Activated CD8-positive, alpha-beta T cell treated with anti-CD3 and anti-CD28 coated beads for 36 hours (primary cell): Measurements from ENCODE around the gene HPGD. TPM values are rescaled to one million over a fixed set of nuclear protein-coding genes. Genes with fewer than 3 reads are reported as not detected.

Source experiments
- ATAC-seq: fragments of 200-7000 bp; cut with Tn5 transposase; one replicate; pipeline ENCODE4 v1.10.0; 2021; ENCODE audit warnings: mild to moderate bottlenecking, moderate library complexity
- CTCF ChIA-PET: fragments of 350-600 bp; sonication (Branson Sonifier 250); formaldehyde crosslinking; loops from one replicate; lab custom pipeline; 2021; ENCODE audit warnings: antibody characterized with exemption; lab: Charles Lee
- POLR2A ChIA-PET: fragments of 350-600 bp; sonication (Branson Sonifier 250); formaldehyde crosslinking; loops from one replicate; lab custom pipeline; 2021; ENCODE audit warnings: antibody characterized with exemption; lab: Charles Lee
- DNase-seq: peaks from one replicate; pipeline ENCODE4 v3.0.0-alpha.2; 2020
- H3K27ac Mint-ChIP-seq: one replicate; pipeline ENCODE4 v1.8.0; 2021; ENCODE audit warnings: mild to moderate bottlenecking, mixed read lengths
- H3K27me3 Mint-ChIP-seq: one replicate; pipeline ENCODE4 v1.8.0; 2021; ENCODE audit warnings: mixed read lengths
- H3K36me3 Mint-ChIP-seq: one replicate; pipeline ENCODE4 v1.8.0; 2021; ENCODE audit warnings: low read depth, mixed read lengths
- H3K4me1 Mint-ChIP-seq: one replicate; pipeline ENCODE4 v1.8.0; 2021; ENCODE audit warnings: low read depth, mixed read lengths
- H3K4me3 Mint-ChIP-seq: one replicate; pipeline ENCODE4 v1.8.0; 2021; ENCODE audit warnings: mild to moderate bottlenecking, moderate library complexity, mixed read lengths
- H3K9me3 Mint-ChIP-seq: one replicate; pipeline ENCODE4 v1.8.0; 2021; ENCODE audit warnings: mixed read lengths
- intact Hi-C: fragments of 100-400 bp; cut with micrococcal nuclease; formaldehyde crosslinking; loops from one replicate; pipeline ENCODE4 v1.10.0; 2022
- total RNA-seq, 2 experiments: library from RNA; stranded (reverse); gene quantifications; one replicate each; pipeline ENCODE4 v1.2.3, GENCODE V29; 2021
- TF ChIP-seq, protein P1 (sequence below): fragments of 200-600 bp; IDR thresholded peaks from one replicate; pipeline ENCODE4 v1.8.0; 2022; ENCODE audit warnings: antibody characterized with exemption, mild to moderate bottlenecking

HPGD gene
- total RNA-seq, 2 experiments from 2014 or later: 4.7 to 5.5 TPM

DNA sequence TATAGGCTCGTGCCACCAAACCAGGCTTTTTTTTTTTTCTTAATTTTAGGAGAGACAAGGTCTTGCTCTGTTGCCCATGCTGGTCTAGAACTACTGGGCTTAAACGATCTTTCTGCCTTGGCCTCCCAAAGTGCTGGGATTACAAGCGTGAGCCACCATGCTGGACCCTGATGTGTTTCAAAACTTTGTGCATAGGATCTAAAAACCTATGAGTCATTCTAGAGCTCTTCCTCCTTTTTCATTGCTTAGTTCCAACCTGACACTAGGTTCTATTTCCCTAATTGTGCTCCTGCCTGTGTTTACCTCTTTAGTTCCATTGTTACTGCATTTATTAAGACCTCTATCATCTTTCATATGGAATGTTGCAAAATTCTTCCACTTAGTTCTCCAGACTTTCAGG is 57.3 kb downstream of the HPGD start:
- Mint-ChIP-seq H3K36me3 (no peaks in the 10 kb centered on the region), H3K27ac (no peak overlapping the region), H3K27me3 (no peaks in the 10 kb centered on the region), H3K4me3 (no peak overlapping the region), H3K9me3 (peaks cover 5% of the 10 kb centered on the region), H3K4me1 (no peaks in the 10 kb centered on the region)
- ChIA-PET CTCF (no interaction called here), POLR2A (no interaction called here)
- DNase-seq (no peak), ATAC-seq (no peak)
- intact Hi-C loops: no loop called here
- TF ChIP-seq, protein P1, sequence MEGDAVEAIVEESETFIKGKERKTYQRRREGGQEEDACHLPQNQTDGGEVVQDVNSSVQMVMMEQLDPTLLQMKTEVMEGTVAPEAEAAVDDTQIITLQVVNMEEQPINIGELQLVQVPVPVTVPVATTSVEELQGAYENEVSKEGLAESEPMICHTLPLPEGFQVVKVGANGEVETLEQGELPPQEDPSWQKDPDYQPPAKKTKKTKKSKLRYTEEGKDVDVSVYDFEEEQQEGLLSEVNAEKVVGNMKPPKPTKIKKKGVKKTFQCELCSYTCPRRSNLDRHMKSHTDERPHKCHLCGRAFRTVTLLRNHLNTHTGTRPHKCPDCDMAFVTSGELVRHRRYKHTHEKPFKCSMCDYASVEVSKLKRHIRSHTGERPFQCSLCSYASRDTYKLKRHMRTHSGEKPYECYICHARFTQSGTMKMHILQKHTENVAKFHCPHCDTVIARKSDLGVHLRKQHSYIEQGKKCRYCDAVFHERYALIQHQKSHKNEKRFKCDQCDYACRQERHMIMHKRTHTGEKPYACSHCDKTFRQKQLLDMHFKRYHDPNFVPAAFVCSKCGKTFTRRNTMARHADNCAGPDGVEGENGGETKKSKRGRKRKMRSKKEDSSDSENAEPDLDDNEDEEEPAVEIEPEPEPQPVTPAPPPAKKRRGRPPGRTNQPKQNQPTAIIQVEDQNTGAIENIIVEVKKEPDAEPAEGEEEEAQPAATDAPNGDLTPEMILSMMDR: no peak

DNA sequence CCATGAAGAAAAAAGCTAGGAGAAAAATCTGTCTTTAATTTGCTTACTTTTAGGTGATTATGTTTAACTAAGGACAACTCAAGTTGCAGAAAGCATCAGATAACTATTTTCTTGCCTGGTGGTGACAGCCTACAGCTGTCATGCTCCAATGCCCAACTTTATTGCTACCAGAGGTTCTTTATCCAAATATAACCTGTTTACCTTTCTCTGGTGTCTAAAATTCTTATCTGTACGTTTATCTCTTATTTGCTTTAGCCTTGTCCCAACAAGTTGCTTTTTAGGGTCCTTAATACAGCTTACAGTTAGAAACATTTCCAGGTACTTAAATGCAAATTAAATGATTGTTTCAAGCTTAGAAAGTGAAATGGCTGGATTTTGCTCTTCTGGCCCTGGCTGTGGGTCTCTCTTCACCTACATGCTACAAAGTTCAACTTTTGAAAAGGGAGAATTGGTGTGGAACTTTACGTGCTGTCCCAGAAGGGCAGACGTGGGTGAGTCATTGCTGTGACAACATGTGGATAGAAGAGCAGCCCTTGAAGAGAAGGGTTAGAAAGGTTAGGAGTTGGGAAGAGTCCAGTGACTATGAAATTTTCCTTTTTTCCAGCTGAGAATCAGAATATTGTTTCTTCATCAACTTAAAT is 60.7 kb downstream of the HPGD start:
- intact Hi-C loops: no loop called here
- Mint-ChIP-seq H3K27me3 (no peaks in the 10 kb centered on the region), H3K36me3 (no peaks in the 10 kb centered on the region), H3K27ac (no peak overlapping the region), H3K9me3 (peaks cover 5% of the 10 kb centered on the region), H3K4me3 (no peak overlapping the region), H3K4me1 (no peaks in the 10 kb centered on the region)
- TF ChIP-seq, protein P1: no peak
- ATAC-seq (no peak), DNase-seq (no peak)
- CTCF ChIA-PET: interaction anchor here (1.3 kb wide), 1 partner anchor 74 kb away, joined by 3 read pairs; no protein-coding TSS in a partner anchor
- POLR2A ChIA-PET: no interaction called here

DNA sequence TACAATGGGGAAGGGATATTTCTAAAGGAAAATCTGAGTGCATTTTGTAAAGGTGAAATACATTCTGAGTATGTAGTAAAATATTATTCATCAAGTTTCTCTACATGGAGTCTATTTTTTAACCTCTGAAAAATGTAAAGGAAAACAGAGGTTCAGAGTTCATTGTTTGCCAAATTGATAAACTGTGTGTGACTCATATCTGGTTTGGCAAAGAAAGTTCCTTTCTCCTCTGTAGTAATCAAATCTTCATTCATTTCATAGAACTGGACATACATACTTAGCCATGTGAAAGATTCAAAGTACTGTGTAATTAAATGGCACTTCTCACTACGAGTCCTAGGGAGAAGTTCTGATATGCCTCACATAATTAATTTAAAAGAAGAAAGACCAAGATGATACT is 61.6 kb downstream of the HPGD start:
- ATAC-seq (no peak), DNase-seq (no peak)
- ChIA-PET POLR2A (no interaction called here), CTCF (interaction anchor here (1.3 kb wide), 1 partner anchor 75 kb away, joined by 3 read pairs; no protein-coding TSS in a partner anchor)
- Mint-ChIP-seq H3K36me3 (no peaks in the 10 kb centered on the region), H3K27me3 (no peaks in the 10 kb centered on the region), H3K27ac (no peak overlapping the region), H3K9me3 (peaks cover 5% of the 10 kb centered on the region), H3K4me1 (no peaks in the 10 kb centered on the region), H3K4me3 (no peak overlapping the region)
- TF ChIP-seq, protein P1: no peak
- intact Hi-C loops: no loop called here

DNA sequence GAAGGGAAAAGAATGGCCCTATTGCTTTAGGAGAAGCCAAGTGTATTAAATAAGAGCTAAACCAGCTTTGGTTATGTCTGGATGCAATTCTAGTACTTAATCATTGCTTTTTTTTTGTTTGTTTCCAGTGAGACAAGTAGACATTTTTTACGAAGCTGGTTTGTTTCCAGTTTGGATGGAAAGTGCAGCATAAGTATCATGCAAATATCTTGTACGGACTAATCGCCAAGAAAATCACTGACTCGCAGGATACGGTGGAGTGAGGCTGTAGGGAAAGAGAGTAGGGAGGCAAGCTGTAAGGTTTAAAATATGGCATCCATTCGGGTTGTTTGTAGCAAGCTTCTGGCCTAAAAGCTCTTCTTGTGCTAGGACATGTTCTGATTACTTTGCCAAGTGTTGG is 64.8 kb downstream of the HPGD start:
- TF ChIP-seq, protein P1: no peak
- ATAC-seq (no peak), DNase-seq (no peak)
- Mint-ChIP-seq H3K4me3 (no peak overlapping the region), H3K27me3 (no peaks in the 10 kb centered on the region), H3K9me3 (no peaks in the 10 kb centered on the region), H3K4me1 (no peaks in the 10 kb centered on the region), H3K36me3 (no peaks in the 10 kb centered on the region), H3K27ac (no peak overlapping the region)
- intact Hi-C loops: no loop called here
- POLR2A ChIA-PET: no interaction called here
- CTCF ChIA-PET: no interaction called here

DNA sequence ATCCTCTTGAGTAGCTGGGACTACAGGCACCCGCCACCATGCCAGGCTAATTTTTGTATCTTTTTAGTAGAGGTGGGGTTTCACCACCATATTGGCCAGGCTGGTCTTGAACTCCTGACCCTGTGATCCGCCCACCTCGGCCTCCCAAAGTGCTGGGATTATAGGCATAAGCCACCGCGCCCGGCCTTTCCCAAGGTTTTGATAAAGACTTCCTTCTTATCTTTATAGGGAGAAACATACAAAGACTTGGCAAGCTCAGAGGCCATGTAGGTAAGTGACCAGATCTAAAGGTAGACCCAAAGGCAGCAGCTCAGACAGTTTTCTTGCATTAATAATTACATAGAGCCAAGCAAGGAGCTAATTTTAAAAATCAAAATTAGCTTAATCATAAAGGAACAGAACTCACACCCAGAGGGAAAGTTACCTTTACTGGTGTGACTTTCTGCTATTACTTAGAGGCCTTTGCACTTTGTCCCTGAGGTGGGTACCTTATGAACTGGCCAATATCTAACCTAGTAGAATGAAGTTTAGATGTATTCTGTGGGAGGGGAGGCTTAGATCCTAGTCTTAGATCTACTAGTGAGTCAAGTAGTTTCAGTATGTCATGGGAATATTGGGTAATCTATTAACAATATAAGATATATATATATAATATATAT is 67.3 kb downstream of the HPGD start:
- H3K36me3 Mint-ChIP-seq: no peaks in the 10 kb centered on the region
- CTCF ChIA-PET: no interaction called here
- ATAC-seq: no peak

More for the DNA sequence above, 67.3 kb downstream of the HPGD start:
- H3K27me3 Mint-ChIP-seq: no peaks in the 10 kb centered on the region
- POLR2A ChIA-PET: no interaction called here
- intact Hi-C loops: no loop called here
- no peak for DNase-seq
- H3K4me3 Mint-ChIP-seq: no peak overlapping the region
- no peaks in the 10 kb centered on the region for H3K9me3 Mint-ChIP-seq
- TF ChIP-seq, protein P1: no peak
- H3K27ac Mint-ChIP-seq: no peak overlapping the region
- no peaks in the 10 kb centered on the region for H3K4me1 Mint-ChIP-seq
